HG02588 (cell line): Measurements from ENCODE around the gene OMA1.
"Not testable (repeated sequence)": the region's sequence is repeated elsewhere in the genome, so short reads cannot be mapped to it uniquely, and the experiment has no call there.

Source experiments
- ATAC-seq: cut with Tn5 transposase; IDR thresholded peaks from one replicate; pipeline ENCODE4 v1.9.1; 2021; ENCODE audit warnings: mild to moderate bottlenecking, moderate library complexity; ENCODE audit not compliant: unreplicated experiment

Gene OMA1

GRCh38 chr1:58573705-58574591, 27.4 kb upstream of the OMA1 start:
- peak; percentile 97 for ATAC-seq

- no peak for ATAC-seq
Measured at GRCh38 chr1:58573138-58573537, 26.6 kb upstream of the OMA1 start.

GRCh38 chr1:58572690-58573089, 26.2 kb upstream of the OMA1 start:
- ATAC-seq = no peak

GRCh38 chr1:58571616-58572015, 25.1 kb upstream of the OMA1 start:
- ATAC-seq = no peak

- ATAC-seq = no peak
Measured at GRCh38 chr1:58570817-58571216, 24.3 kb upstream of the OMA1 start.

- no peak for ATAC-seq
Measured at GRCh38 chr1:58570094-58570493, 23.6 kb upstream of the OMA1 start.

- ATAC-seq = no peak
Measured at GRCh38 chr1:58568911-58569310, 22.4 kb upstream of the OMA1 start.

- no peak for ATAC-seq
Measured at GRCh38 chr1:58568271-58568860, 21.8 kb upstream of the OMA1 start.

- no peak for ATAC-seq
Measured at GRCh38 chr1:58566339-58566738, 19.8 kb upstream of the OMA1 start.

- not testable (repeated sequence) for ATAC-seq
Measured at GRCh38 chr1:58563715-58564114, 17.2 kb upstream of the OMA1 start.

- ATAC-seq = no peak
Measured at GRCh38 chr1:58561633-58562032, 15.1 kb upstream of the OMA1 start.

GRCh38 chr1:58555393-58555792, 8.9 kb upstream of the OMA1 start:
- no peak for ATAC-seq

- no peak for ATAC-seq
Measured at GRCh38 chr1:58551186-58552140, 4.9 kb upstream of the OMA1 start.

GRCh38 chr1:58549291-58549690, 2.8 kb upstream of the OMA1 start:
- not testable (repeated sequence) for ATAC-seq

- ATAC-seq = no peak
Measured at GRCh38 chr1:58548371-58548770, 1.8 kb upstream of the OMA1 start.

- ATAC-seq = peak; percentile 48
Measured at GRCh38 chr1:58545591-58546519, 671 bp downstream of the OMA1 start.

GRCh38 chr1:58543260-58543659, 3.3 kb downstream of the OMA1 start:
- ATAC-seq = no peak

- no peak for ATAC-seq
Measured at GRCh38 chr1:58539553-58539952, 7.0 kb downstream of the OMA1 start.

GRCh38 chr1:58538821-58539220, 7.7 kb downstream of the OMA1 start:
- ATAC-seq = no peak

GRCh38 chr1:58531842-58532241, 14.7 kb downstream of the OMA1 start:
- not testable (repeated sequence) for ATAC-seq
